DOHH2 (cell line): Measurements from ENCODE around the gene SLC26A8.
"Not testable (repeated sequence)": the region's sequence is repeated elsewhere in the genome, so short reads cannot be mapped to it uniquely, and the experiment has no call there.

Source experiments
- H3F3A ChIP-seq: fragments of 200-600 bp; sonication (generic), shearing (Covaris generic); 2 replicates; pipeline ENCODE4 v1.6.0; 2016; ENCODE audit warnings: antibody characterized with exemption, mild to moderate bottlenecking; ENCODE audit not compliant: control insufficient read depth, insufficient read depth
- H3K27ac ChIP-seq: fragments of 200-600 bp; sonication (generic); 2 replicates; pipeline ENCODE4 v1.5.1; 2014; ENCODE audit warnings: low read depth, mild to moderate bottlenecking, low read length, moderate library complexity
- H3K27me3 ChIP-seq: fragments of 200-600 bp; sonication (generic); 2 replicates; pipeline ENCODE4 v1.6.1; 2014; ENCODE audit warnings: mild to moderate bottlenecking, low read length, mixed read lengths; ENCODE audit not compliant: control insufficient read depth
- H3K36me3 ChIP-seq: fragments of 200-600 bp; sonication (generic); 2 replicates; pipeline ENCODE4 v1.6.1; 2014; ENCODE audit warnings: mild to moderate bottlenecking, low read length, moderate library complexity, mixed read lengths; ENCODE audit not compliant: control insufficient read depth
- H3K4me1 ChIP-seq: fragments of 200-600 bp; sonication (generic); 2 replicates; pipeline ENCODE4 v1.6.1; 2014; ENCODE audit warnings: mild to moderate bottlenecking, low read length, mixed read lengths; ENCODE audit not compliant: control insufficient read depth
- H3K4me2 ChIP-seq: fragments of 200-600 bp; sonication (generic); 2 replicates; pipeline ENCODE4 v1.6.0; 2014; ENCODE audit warnings: mild to moderate bottlenecking, low read length, moderate library complexity
- H3K4me3 ChIP-seq: fragments of 200-600 bp; sonication (generic); 2 replicates; pipeline ENCODE4 v1.5.1; 2014; ENCODE audit warnings: mild to moderate bottlenecking, low read length, mixed read lengths
- H3K79me2 ChIP-seq: fragments of 200-600 bp; sonication (generic); 2 replicates; pipeline ENCODE4 v1.6.1; 2014; ENCODE audit warnings: mild to moderate bottlenecking, low read length, mixed read lengths; ENCODE audit not compliant: control insufficient read depth
- H3K9me2 ChIP-seq: fragments of 200-600 bp; sonication (generic); replicated peaks from 2 replicates; pipeline ENCODE4 v1.6.1; 2014; ENCODE audit warnings: mild to moderate bottlenecking, low read length, mixed read lengths; ENCODE audit not compliant: control insufficient read depth
- H3K9me3 ChIP-seq: fragments of 200-600 bp; sonication (generic); 2 replicates; pipeline ENCODE4 v1.6.1; 2014; ENCODE audit warnings: antibody characterized with exemption, low read length, mixed read lengths; ENCODE audit not compliant: control insufficient read depth, insufficient read depth
- H4K20me1 ChIP-seq: fragments of 200-600 bp; sonication (generic); 2 replicates; pipeline ENCODE4 v1.6.0; 2014; ENCODE audit warnings: low read depth, mild to moderate bottlenecking, antibody characterized with exemption, low read length, moderate library complexity; ENCODE audit not compliant: control insufficient read depth, insufficient read depth
- CTCF ChIP-seq: fragments of 200-600 bp; sonication (generic); IDR thresholded peaks from one replicate; pipeline ENCODE4 v1.5.1; 2014; ENCODE audit warnings: antibody characterized with exemption, mild to moderate bottlenecking, low read depth, low read length; ENCODE audit not compliant: poor library complexity, severe bottlenecking
- EZH2phosphoT487 ChIP-seq: fragments of 200-600 bp; sonication (generic); IDR thresholded peaks from 2 replicates; pipeline ENCODE4 v1.6.1; 2017; ENCODE audit warnings: borderline replicate concordance, mild to moderate bottlenecking, antibody characterized with exemption, low read length, moderate library complexity, mixed read lengths

SLC26A8 gene

DNA sequence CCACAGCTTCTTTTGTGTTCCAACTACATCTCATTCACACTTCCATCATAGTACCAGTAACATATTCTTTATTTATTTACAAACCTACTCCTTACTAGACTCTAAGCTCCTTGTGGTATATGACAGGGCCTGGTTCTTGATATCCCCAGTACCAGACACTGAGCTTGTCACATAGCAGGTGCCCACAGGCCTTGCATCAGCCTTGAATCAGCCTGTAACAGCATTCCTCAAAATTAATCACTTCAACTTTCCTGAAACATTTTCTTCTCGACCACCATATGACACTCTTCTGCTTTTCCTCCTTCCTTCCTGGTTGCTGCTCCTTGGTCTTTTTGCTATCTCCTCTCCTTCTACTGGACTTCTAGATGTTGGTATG, 78.8 kb downstream of the SLC26A8 start:
- Histone ChIP-seq H3K9me3 (no peaks in the 10 kb centered on the region), H3K4me2 (no peak overlapping the region), H3K27ac (no peak overlapping the region), H3K4me3 (no peak overlapping the region), H3K27me3 (no peaks in the 10 kb centered on the region), H3F3A (no peaks in the 10 kb centered on the region), H4K20me1 (no peaks in the 10 kb centered on the region), H3K4me1 (no peaks in the 10 kb centered on the region), H3K79me2 (no peaks in the 10 kb centered on the region), H3K9me2 (no peaks in the 10 kb centered on the region), H3K36me3 (no peaks in the 10 kb centered on the region)
- TF ChIP-seq CTCF = no peak
- no peak for TF ChIP-seq EZH2phosphoT487

- Histone ChIP-seq H4K20me1 (no peaks in the 10 kb centered on the region), H3K27me3 (no peaks in the 10 kb centered on the region), H3K36me3 (no peaks in the 10 kb centered on the region), H3K4me2 (no peak overlapping the region), H3K4me1 (no peaks in the 10 kb centered on the region), H3K4me3 (no peak overlapping the region), H3K79me2 (no peaks in the 10 kb centered on the region), H3F3A (no peaks in the 10 kb centered on the region), H3K9me3 (no peaks in the 10 kb centered on the region; the same call in 1 of the 2 replicates), H3K9me2 (no peaks in the 10 kb centered on the region), H3K27ac (no peak overlapping the region)
- TF ChIP-seq CTCF (no peak), EZH2phosphoT487 (no peak)
Measured at GRCh38 chr6:35943390-35943789, 81.1 kb downstream of the SLC26A8 start.

DNA sequence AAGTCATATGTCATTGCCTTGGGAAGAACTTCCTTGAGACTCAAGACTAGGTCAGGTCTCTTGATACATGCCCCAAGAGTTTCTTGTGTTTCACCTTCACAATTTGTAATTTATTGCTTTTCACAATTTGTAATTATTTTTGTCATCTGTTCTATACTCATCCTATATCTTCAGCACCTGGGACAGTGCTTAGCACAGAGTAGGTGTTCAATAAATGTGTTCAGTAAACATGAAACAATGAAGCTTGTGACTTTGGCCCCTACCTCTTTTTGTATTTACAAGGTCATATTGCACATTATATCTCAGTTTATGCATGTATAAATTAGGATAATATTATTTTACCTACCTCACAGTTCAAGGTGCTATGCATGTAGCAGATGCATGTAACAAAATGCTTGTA, 82.1 kb downstream of the SLC26A8 start:
- no peaks in the 10 kb centered on the region for H3K79me2 ChIP-seq
- H3K27me3 ChIP-seq = no peaks in the 10 kb centered on the region
- H3F3A ChIP-seq = no peaks in the 10 kb centered on the region

DNA sequence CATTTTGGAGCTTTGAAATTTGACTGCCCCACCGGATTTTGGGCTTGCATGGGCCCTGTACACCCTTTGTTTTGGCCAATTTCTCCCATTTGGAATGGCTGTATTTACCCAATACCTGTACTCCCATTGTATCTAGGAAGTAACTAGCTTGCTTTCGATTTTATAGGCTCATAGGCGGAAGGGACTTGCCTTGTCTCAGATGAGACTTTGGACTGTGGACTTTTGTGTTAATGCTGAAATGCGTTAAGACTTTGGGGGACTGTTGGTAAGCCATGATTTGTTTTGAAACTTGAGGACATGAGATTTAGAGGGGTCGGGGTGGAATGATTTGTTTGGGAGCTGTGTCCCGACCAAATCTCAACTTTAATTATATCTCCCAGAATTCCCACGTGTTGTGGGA, 83.3 kb downstream of the SLC26A8 start:
- H3K4me3 ChIP-seq, H3K4me1 ChIP-seq, H3K79me2 ChIP-seq, H3F3A ChIP-seq, H3K9me2 ChIP-seq, H4K20me1 ChIP-seq, H3K27me3 ChIP-seq, H3K27ac ChIP-seq, H3K36me3 ChIP-seq, H3K9me3 ChIP-seq, H3K4me2 ChIP-seq: not testable (repeated sequence)

More for the DNA sequence above, 82.1 kb downstream of the SLC26A8 start:
- no peaks in the 10 kb centered on the region for H3K4me1 ChIP-seq
- H3K9me3 ChIP-seq = no peaks in the 10 kb centered on the region; the same call in 1 of the 2 replicates
- no peak overlapping the region for H3K4me3 ChIP-seq
- H3K9me2 ChIP-seq = no peaks in the 10 kb centered on the region
- no peak overlapping the region for H3K4me2 ChIP-seq
- H3K27ac ChIP-seq = no peak overlapping the region
- TF ChIP-seq EZH2phosphoT487 (no peak), CTCF (no peak)
- no peaks in the 10 kb centered on the region for H4K20me1 ChIP-seq
- H3K36me3 ChIP-seq = no peaks in the 10 kb centered on the region

- H4K20me1 ChIP-seq, H3F3A ChIP-seq, H3K9me3 ChIP-seq, H3K4me2 ChIP-seq, H3K27me3 ChIP-seq, H3K4me3 ChIP-seq, H3K4me1 ChIP-seq, H3K9me2 ChIP-seq, H3K79me2 ChIP-seq, H3K36me3 ChIP-seq, H3K27ac ChIP-seq: not testable (repeated sequence)
Measured at GRCh38 chr6:35940014-35940413, 84.4 kb downstream of the SLC26A8 start.

DNA sequence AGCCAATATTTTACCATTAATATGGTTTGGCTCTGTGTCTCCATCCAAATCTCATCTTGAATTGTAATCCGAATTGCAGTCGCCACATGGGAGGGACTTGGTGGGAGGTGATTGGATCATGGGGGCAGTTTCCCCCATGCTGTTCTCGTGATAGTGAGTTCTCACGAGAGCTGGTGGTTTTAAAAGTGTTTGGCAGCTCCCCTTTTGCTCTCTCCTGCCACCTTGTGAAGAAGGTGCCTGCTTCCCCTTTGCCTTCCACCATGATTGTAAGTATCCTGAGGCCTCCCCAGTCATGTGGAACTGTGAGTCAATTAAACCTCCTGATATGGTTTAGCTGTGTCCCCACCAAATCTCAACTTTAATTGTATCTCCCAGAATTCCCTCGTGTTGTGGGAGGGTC, 85.2 kb downstream of the SLC26A8 start:
- not testable (repeated sequence) for H3K4me2 ChIP-seq, H3K4me1 ChIP-seq, H3K9me3 ChIP-seq, H4K20me1 ChIP-seq, H3F3A ChIP-seq, H3K79me2 ChIP-seq, H3K9me2 ChIP-seq, H3K4me3 ChIP-seq, H3K27me3 ChIP-seq, H3K36me3 ChIP-seq, H3K27ac ChIP-seq
